Measurements from ENCODE around the gene SGF29.

DNA sequence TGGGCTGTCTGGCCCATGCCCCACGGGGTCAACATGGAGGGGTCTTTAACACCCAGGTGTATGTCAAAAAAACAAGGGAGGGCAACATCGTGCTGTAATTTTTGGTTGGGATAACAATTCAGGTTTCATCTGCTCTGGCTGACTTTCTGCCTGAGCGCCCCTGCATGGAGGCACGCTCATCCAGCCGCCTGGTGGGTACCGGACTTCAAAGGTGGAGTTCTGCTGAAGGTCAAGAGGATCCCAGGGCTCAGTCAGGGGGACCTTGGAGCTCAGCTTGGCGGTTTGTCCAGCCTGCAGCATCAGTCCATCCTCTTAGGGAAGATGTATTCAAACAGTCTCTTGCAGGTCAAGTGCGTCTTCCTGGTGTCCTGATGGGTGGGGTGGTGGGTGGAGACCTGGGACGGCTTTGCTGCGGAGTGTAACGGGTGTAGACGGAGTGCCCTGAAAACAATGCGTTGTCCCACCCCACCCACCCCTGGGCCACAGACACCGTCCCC lies 5.4 kb upstream of the SGF29 start:
- TF ChIP-seq, protein P1, sequence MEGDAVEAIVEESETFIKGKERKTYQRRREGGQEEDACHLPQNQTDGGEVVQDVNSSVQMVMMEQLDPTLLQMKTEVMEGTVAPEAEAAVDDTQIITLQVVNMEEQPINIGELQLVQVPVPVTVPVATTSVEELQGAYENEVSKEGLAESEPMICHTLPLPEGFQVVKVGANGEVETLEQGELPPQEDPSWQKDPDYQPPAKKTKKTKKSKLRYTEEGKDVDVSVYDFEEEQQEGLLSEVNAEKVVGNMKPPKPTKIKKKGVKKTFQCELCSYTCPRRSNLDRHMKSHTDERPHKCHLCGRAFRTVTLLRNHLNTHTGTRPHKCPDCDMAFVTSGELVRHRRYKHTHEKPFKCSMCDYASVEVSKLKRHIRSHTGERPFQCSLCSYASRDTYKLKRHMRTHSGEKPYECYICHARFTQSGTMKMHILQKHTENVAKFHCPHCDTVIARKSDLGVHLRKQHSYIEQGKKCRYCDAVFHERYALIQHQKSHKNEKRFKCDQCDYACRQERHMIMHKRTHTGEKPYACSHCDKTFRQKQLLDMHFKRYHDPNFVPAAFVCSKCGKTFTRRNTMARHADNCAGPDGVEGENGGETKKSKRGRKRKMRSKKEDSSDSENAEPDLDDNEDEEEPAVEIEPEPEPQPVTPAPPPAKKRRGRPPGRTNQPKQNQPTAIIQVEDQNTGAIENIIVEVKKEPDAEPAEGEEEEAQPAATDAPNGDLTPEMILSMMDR (IDR thresholded peaks at IDR 0.05; ENCODE audit: borderline replicate concordance, extremely low read depth, low read length, poor library complexity, severe bottlenecking) = no peak
- TF ChIP-seq EZH2 (IDR thresholded peaks at IDR 0.05; ENCODE audit: borderline replicate concordance, low read depth, low read length, severe bottlenecking) = no peak

All from DND-41 (cell line).